Renal pelvis (tissue), 4 donors: ENCODE measurements around the gene TMEM54. TPM values are rescaled to one million over a fixed set of nuclear protein-coding genes. Genes with fewer than 3 reads are reported as not detected.

Experiments used
- DNase-seq: peaks from one replicate; pipeline ENCODE4 v3.0.0-alpha.2; 2013
- polyA plus RNA-seq, 3 donors: library from polyadenylated mRNA; unstranded; fragments of 120-200 nt; gene quantifications; one replicate each; pipeline ENCODE4 v1.2.1, GENCODE V29; 2013; ENCODE audit not compliant: insufficient read length in 3 of 3

The TMEM54 gene
- polyA plus RNA-seq, 3 donors = 7.2 to 10.1 (median 7.4) TPM

DNA sequence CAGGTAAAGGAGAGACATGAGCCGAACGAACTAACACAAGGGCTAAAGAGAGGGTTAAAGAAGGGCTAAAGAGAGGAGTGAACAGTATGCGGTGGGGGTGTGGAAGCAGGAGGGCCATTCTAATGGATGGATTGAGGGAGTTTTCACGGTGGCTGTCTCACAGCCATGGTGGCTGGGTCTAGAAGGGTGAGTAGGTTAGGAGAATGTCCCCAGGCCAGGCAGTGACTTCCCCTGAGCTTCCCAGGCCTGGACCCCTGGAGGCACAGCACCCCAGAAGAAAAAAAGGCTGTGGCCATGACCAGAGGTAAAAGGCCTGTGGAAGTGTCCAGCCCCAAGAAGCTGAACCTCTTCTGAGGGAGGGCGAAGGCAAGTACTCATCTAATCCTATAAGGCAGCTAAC lies 34.0 kb downstream of the TMEM54 start:
- DNase-seq = no peak

DNA sequence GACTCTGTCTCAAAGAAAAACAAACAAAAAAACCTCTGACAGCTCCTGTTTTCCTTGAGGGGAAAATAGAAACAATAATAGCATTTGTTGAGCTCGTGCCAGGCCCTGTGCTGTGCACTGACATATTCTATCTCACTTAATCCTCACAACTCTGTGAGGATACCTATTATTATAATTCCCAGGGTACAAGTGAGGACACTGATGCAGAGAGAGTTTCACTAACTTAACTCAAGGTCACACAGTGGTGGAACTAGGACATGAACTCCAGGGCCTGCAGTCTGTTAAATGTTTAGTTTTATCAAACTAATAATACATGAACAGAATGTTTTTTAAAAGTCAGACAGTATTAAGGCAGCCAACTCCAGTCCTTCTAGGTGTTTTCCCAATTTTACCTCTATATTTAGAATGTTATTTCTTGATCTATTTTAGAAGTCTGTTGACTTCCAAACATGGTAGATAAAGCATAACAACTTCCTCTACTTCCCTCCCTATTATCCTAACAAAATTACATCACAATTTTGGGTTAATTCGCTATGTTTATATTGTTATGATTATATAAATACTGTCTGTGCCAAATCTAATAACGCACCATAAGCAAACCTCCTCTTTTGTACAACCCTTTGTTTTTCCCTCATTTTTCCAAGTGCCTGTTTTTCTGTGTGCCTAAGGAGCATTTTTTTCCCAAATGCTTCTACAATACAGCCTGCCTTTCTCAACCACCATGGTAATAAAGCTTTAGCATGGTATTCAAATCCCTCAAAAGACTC lies 35.4 kb downstream of the TMEM54 start:
- DNase-seq = no peak

DNA sequence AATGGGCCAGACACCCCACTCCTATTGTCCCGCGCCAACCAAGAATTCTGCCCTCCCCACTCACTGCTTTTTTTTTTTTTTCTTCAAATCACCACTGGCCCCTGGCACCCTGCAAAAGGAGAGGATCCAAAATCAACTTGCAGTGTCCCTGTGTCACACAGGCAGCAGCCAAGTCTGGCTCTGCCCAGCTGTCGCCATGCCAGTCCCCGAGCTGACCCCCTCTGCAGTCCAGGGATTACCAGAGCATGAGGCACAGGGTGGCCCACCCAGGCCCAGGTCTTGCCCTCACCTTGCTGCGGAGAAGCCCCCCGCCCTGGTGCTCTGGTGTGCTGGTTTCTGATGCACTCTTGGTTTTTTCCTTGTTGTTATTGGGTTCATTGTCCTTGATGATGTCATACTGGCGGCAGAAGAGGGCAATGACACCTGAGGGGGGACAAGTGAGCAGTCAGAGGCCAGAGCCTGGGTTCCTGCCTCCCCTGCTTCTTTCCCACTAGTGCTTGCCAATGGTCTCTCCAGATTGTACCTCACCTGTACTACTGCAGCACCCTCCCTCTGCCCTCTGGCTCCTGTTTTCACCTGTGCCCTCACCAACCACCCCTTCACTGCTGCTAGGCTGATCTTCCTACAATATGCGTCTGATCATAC lies 36.7 kb downstream of the TMEM54 start:
- no peak for DNase-seq

DNA sequence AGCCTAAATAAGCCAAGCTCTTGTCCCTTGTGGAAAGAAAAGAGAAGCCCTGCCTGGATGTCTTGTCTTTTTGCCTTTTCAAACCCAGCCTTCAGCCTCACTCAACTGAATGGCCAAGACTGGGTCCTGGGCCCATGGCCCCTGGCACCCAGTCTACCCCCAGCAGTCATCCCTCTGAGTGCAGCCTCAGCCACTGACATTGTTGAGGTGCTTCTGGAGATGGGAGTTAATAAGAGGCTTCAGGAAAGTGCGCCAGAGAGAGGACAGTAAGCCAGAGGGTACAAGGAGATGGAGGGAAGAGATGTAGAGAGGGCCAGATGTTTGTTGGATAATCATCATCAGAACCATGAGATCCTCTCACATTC lies 37.3 kb downstream of the TMEM54 start:
- no peak for DNase-seq

DNA sequence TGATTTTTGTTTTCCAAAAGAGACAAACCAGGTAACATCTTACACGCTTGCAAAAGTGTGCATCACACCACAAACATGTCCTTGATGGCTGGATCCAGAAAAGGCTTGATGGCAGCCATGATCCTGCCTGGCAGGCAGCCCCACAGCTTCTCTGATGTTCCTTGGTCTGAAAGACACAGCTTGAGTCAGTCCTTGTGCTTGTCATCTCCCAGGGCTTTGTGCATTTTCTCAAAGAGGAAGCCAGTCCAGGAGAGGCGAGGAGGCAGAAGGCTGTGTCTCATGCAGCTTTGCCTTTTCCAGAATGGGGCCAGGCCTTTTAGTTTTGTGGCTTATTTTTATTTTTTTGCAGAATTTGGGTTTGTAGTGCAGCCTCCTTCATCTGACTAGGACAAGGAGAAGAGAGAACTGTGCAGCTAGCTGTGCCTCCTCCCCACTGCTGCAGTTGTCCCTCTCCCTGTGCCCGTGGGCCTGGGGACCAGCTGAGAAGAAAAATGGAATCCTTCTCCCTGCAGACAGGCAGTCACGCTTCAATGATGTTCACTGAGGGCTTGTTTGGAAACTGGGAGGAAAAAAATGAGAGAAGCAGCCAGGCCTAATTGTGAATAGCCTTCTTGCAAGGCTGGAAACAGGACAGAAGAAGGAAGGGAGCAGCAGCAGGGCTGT lies 37.8 kb downstream of the TMEM54 start:
- DNase-seq = no peak

DNA sequence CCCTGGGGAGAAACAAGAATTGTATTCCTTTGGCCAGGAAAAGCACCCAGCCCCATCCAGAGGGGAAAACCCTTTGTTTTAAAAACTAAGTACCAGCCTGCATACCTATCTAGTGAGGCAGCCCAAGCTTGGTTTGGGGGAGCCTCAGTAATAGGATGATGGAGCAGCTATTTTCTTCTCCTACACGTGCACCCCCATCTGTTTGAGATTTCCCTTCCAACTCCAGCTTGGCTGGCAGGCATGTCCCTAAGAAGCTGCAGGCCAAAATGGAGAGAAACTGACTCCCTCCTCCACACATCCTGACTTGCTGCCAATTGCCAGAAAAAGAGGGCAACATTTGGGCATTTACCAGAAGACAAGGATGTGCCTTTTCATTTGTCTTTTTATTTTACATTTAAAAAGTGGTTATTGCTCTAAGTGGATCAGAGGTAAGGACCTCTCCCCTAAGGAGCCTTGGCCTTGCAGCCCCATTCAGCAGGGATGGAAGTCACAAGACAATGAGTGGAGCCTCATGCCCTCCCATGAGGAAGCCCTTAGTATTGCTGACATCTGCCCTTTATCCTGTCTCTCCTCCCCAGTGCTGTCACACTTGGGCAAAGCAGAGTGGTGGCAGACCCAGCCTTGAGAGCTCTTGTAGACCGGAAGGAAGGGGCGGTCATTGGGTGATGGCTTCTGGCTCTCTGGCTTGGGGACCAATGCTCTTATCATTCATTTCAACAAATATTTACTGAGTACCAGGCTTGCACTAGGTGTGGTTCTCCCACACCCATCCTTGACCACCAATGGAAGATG lies 39.1 kb downstream of the TMEM54 start:
- DNase-seq = no peak

DNA sequence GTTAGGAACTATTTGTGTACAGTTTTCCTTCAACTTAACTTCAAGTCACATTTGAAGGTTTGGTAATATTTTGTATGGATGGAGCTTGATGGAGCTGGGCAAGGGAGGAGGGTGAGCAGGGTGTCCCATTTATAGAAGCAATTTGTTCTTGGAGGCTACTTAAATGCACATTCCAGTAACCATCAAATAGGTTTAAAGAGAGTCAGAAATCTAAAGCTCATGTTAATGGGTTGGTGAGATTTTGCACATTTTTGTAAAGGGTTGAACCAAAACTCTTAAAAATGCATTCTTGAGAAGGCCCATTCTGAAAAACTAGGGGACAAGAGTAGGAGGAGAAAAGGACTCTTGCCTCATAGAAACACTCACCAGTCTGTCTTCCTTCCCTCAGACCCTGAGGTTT lies 40.6 kb downstream of the TMEM54 start:
- no peak for DNase-seq

DNA sequence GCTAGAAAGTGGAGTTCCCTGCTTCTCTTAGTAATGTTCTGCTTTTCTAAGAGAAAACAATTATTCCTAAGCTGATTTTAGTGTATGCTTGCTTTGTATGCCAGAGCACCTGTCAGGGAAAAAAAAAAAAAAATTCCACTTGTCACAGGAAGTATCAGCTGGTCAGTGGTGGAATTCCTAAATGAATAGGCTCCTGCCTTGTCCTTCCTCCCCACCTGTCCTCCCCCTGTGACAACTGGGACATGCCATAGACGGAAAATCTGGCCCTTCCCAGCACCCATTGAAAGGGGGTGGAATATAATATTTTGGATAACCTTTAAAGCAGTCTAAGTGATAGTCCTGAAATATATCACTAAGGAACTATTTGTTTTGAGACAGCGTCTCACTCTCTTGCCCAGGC lies 41.3 kb downstream of the TMEM54 start:
- no peak for DNase-seq

DNA sequence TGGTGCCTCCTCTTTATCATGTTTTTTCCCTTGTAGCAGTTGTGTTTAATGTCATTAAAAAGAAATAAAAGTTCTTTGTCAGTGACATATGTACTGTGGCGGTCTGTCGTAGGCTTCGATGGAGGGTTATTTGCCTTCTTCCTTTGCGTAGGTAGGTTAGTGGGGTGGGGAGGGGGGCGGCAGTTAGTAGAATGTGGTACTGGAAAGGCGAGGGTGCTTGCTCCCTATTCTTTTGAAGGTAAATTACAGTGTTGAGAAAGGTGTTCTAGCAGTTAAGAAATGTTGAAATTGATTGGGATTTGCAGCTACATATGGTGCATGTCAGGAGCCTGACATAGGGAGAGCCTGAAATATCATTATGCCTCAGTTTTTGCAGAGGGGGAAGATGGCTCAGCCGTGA lies 42.4 kb downstream of the TMEM54 start:
- no peak for DNase-seq

DNA sequence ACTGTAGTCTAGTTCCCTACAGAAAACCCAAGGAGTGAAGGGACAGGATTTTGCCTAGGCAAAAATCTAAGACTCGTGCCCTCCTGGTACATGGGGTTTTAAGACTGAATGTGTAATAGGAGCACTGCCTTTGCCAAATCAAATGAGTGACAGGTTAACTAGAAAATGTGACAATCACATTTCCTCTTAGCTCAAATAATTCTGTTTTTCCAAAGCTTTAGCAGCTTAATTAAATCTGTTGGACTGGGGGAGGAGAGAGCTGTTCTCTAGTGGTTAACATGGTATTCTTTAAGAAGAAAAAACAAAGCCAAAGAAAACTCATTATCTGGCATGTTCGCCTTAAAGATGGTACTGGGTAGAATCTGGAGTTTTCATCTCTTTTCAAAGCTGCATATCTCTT lies 43.1 kb downstream of the TMEM54 start:
- DNase-seq = no peak

DNA sequence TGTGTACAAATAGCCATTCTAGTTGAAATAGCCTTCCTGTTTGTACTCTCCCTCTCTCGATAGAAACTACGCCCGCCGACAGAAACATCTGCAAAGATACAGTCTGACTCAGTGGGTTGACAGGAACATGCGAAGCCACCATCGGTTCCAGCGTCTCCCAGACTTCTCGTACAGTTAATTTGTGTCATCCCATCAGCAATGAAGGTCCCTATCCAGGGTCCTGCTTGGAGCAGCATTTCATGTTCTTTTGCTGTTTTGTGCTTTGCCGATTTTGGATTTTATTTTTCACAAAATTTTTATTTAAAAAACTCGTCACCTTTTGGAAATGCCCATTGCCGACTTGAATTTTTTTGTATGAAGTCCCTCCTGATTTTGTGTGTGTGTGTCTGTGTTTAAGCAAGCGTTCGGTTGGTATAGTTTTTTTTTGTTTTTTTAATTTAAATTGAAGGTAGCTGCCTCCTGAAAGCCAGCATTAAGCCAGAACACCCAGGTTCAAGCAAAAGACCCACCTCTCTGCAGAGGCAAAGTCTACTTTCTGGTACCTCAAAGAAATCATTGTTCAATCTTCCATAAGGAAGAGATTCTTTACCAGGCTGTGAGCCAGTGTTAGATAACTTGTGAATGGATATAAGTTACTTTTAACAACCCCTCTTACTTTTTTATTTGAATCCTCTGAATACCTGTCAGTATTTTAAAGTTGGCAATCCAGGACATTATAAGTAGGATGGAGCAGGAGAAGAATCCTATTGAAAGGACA lies 45.1 kb downstream of the TMEM54 start:
- DNase-seq = no peak

DNA sequence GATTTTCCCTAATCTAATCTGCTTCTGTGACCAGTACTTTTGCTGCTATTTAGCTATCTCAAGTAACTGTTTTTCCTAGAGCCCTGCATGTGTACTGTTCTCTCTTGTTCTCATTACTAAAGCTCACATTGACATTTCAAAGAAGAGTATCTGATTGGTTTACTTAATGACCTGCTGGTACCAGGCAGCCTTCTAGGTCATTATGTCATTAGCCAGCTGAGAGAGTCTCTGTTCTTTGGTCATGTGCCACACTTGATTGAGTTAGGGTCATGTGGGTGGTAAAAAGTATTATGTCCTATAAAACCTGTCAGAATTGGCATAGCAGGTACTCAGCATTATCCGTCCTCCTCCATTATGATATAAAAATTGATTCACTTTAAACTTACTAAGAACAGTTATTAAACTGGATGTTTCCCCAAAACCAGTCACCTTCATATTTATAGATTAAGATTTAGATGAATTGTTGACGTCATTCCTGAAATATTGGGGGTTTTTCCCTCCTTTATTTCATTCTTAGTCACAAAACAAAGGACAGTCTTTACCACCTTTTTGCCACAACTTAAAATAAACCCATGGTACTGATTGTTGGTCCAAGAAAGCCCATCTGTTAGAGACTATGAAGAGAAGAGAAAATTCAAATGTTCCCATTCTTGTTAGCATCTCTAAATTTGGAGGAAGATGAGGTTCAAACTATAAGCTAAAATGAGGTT lies 52.7 kb downstream of the TMEM54 start:
- DNase-seq = no peak

Other genes with a start within 250 kb of the TMEM54 start
- 1 to 10 TPM; 1.3 to 1.9 (median 1.7) TPM for gene SYNC, start 198.6 kb downstream of the TMEM54 start, polyA plus RNA-seq
- 10 to 100 TPM; 55.7 to 65.3 (median 62.2) TPM for gene YARS1, start 84.0 kb downstream of the TMEM54 start, polyA plus RNA-seq
- gene S100PBP, start 83.7 kb downstream of the TMEM54 start, polyA plus RNA-seq = 10 to 100 TPM; 24.6 to 43.0 (median 42.1) TPM
- gene FNDC5, start 30.5 kb downstream of the TMEM54 start, polyA plus RNA-seq = 10 to 100 TPM; 44.2 to 54.0 (median 52.3) TPM
- 1 to 10 TPM in 1 of 3 donors, under 1 TPM in 2; 0.15 to 1.4 (median 0.62) TPM for gene HPCA, start 14.9 kb downstream of the TMEM54 start, polyA plus RNA-seq
- 10 to 100 TPM; 17.7 to 19.9 (median 18.5) TPM for gene RNF19B, start 63.4 kb upstream of the TMEM54 start, polyA plus RNA-seq
- 100 to 1,000 TPM; 206 to 247 (median 241) TPM for gene AK2, start 135.5 kb upstream of the TMEM54 start, polyA plus RNA-seq
- 10 to 100 TPM in 1 of 3 donors, 1 to 10 TPM in 2; 7.3 to 10.8 (median 9.9) TPM for gene AZIN2, start 179.8 kb upstream of the TMEM54 start, polyA plus RNA-seq